SJCRH30 (cell line): Measurements from ENCODE around the gene TTL. TPM values are rescaled to one million over a fixed set of nuclear protein-coding genes. Genes with fewer than 3 reads are reported as not detected.
"Not testable (repeated sequence)": the region's sequence is repeated elsewhere in the genome, so short reads cannot be mapped to it uniquely, and the experiment has no call there.

Experiments
- DNase-seq, 2 experiments: peaks; one replicate each; pipeline ENCODE4 v3.0.0-alpha.2; 2015 to 2020
- H3K27ac ChIP-seq: fragments of 250-450 bp; sonication (Bioruptor Pico); 2 replicates; pipeline ENCODE4 v1.5.1; 2020; ENCODE audit warnings: mild to moderate bottlenecking, moderate library complexity
- H3K27me3 ChIP-seq: fragments of 250-450 bp; sonication (Bioruptor Pico); 2 replicates; pipeline ENCODE4 v1.5.1; 2020; ENCODE audit warnings: mild to moderate bottlenecking, moderate library complexity
- H3K36me3 ChIP-seq: fragments of 250-450 bp; sonication (Bioruptor Pico); 2 replicates; pipeline ENCODE4 v1.5.1; 2020; ENCODE audit warnings: mild to moderate bottlenecking, moderate library complexity
- H3K4me1 ChIP-seq: fragments of 250-450 bp; sonication (Bioruptor Pico); 2 replicates; pipeline ENCODE4 v1.5.1; 2020; ENCODE audit warnings: mild to moderate bottlenecking, moderate library complexity
- H3K4me3 ChIP-seq: fragments of 250-450 bp; sonication (Bioruptor Pico); 2 replicates; pipeline ENCODE4 v1.5.1; 2020; ENCODE audit warnings: mild to moderate bottlenecking, moderate library complexity
- H3K9me3 ChIP-seq: fragments of 250-450 bp; sonication (Bioruptor Pico); replicated peaks from 2 replicates; pipeline ENCODE4 v1.5.1; 2020; ENCODE audit warnings: mild to moderate bottlenecking, moderate library complexity
- total RNA-seq: library from RNA; depleted of rRNA; stranded (reverse); fragments of >200 nt; shearing (Covaris generic); gene quantifications from 2 replicates; pipeline ENCODE4 v1.2.3, GENCODE V29; 2014

Gene TTL
- total RNA-seq, 1 experiment from 2014 or later = 81.6 TPM

DNA sequence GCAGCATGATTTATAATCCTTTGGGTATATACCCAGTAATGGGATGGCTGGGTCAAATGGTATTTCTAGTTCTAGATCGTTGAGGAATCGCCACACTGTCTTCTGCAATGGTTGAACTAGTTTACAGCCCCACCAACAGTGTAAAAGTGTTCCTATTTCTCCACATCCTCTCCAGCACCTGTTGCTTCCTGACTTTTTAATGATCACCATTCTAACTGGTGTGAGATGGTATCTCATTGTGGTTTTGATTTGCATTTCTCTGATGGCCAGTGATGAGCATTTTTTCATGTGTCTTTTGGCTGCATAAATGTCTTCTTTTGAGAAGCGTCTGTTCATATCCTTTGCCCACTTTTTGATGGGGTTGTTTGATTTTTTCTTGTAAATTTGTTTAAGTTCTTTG lies 42.3 kb downstream of the TTL start:
- not testable (repeated sequence) for H3K9me3 ChIP-seq, H3K27ac ChIP-seq, H3K4me1 ChIP-seq, H3K4me3 ChIP-seq, DNase-seq, H3K27me3 ChIP-seq
- H3K36me3 ChIP-seq = peaks cover 28% of the 10 kb centered on the region

DNA sequence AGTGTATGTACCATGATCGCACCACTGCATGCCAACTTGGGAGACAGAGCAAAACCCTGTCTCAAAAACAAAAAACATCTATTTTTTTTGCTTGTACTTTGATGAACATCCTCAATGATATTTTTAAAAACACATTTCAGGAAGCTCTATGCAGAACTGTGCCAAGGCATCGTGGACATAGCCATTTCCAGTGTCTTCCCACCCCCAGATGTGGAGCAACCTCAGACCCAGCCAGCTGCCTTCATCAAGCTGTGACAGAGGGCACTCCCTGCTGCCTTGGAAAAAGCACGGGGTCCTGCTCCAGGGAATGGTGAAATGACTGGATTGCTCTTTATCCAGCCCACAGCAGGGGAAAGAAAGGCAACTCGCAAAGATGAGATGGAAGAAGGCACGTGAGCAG lies 46.6 kb downstream of the TTL start:
- 0 out of 2 replicates have a peak, but pooled peaks cover 4% of the 10 kb centered on the region for H3K9me3 ChIP-seq
- H3K27me3 ChIP-seq = no peaks in the 10 kb centered on the region
- no peak overlapping the region for H3K27ac ChIP-seq
- no peak for DNase-seq
- H3K4me3 ChIP-seq = no peak overlapping the region
- H3K4me1 ChIP-seq = no peaks in the 10 kb centered on the region
- peaks cover 30% of the 10 kb centered on the region for H3K36me3 ChIP-seq

DNA sequence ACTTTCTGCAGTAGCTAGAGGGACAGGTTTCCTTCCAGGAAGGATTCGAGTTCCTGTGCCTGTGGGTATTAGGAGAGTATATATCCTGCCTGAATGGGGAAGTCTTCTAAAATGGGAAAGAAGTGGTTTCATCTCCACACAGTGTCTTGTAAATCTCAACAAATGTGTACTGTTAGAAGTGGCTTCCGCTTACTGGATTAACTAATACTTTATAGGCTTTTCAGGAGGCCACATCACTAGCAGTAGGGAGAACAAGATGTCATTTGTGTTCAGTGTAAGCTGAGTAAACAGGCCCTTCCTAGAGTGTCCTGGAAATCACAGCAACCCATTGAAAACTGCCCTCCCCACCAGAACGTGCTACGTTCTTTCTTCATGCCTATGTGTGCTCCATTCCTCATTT lies 47.8 kb downstream of the TTL start:
- Histone ChIP-seq H3K4me1 (no peaks in the 10 kb centered on the region), H3K4me3 (no peak overlapping the region), H3K9me3 (no peaks in the 10 kb centered on the region), H3K27me3 (no peaks in the 10 kb centered on the region), H3K27ac (no peak overlapping the region), H3K36me3 (peaks cover 26% of the 10 kb centered on the region)
- no peak for DNase-seq

DNA sequence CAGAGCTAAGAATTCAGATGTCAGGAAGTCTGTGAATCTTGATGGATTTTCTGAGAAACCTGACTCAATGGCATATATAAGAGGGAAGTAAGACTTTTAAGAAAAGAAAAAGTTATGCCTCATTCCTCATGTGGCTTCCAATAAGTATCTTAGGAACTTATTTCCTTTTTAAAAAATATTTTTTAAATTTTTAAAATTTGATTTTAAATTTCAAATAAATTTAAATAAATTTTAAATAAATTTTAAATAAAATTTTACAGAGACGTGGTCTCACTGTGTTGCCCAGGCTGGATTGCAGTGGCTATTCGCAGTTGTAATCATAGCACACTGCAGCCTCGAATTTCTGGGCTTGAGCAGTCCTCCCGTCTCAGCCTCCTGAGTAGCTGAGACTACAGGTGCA lies 48.8 kb downstream of the TTL start:
- Histone ChIP-seq H3K4me1 (no peaks in the 10 kb centered on the region), H3K27ac (no peak overlapping the region), H3K27me3 (no peaks in the 10 kb centered on the region), H3K4me3 (no peak overlapping the region), H3K9me3 (no peaks in the 10 kb centered on the region), H3K36me3 (peaks cover 28% of the 10 kb centered on the region)
- DNase-seq = no peak

DNA sequence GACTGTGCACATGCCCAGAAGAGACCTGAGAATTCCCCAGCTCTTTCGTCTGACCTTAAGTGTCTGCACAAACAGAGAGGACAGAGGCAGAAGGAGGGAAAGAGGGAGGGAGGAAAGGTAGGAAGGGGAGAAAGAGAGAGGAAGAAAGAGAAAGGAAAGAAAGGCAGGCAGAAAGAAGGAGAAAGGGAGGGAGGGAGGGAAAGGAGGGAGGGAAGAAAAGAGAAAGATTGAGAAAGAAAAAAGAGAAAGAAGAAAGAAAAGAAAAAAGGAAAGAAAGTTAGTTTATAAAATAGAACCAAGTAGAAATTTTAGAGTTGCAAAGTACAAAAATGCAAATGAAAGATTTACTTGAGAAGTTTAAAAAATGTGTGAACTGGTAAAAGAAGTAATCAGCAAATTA lies 52.9 kb downstream of the TTL start:
- no peak for DNase-seq
- Histone ChIP-seq H3K36me3 (peaks cover 21% of the 10 kb centered on the region), H3K9me3 (no peaks in the 10 kb centered on the region), H3K27ac (no peak overlapping the region), H3K4me3 (no peak overlapping the region), H3K27me3 (no peaks in the 10 kb centered on the region), H3K4me1 (no peaks in the 10 kb centered on the region)

DNA sequence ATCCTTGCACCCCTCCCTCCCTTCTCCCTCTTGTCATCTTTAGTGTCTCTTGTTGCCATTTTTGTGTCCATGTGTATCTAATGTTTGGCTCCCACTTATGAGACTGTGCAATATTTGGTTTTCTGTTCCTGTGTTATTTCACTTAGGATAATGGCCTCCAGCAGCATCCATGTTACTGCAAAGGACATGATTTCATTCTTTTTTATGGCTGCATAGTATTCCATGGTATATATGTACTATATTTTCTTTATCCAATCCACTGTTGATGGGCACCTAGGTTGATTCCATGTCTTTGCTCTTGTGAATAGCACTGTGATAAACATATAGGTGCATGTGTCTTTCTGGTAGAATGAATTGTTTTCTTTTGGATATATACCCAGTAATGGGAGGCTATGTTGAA lies 54.7 kb downstream of the TTL start:
- not testable (repeated sequence) for DNase-seq, H3K27me3 ChIP-seq, H3K4me3 ChIP-seq, H3K4me1 ChIP-seq, H3K36me3 ChIP-seq, H3K27ac ChIP-seq, H3K9me3 ChIP-seq

DNA sequence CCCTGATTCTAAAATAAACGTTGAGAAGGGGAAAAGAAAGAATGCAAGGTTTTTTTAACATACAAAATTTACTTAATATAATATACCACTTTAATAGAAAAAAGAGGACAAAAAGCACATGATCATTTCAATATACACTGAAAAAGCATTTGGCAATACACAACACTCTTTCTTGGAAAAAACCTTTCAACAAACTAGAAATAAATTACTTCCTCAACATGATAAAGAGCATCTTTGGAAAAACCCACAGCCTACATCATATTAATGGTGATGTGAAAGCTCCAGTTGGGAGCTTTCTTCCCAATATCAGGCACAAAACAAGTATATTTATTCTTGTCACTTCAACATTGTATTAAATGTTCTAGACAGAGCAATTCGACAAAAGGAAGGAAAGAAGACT lies 57.4 kb downstream of the TTL start:
- no peaks in the 10 kb centered on the region for H3K27me3 ChIP-seq
- H3K4me3 ChIP-seq = no peak overlapping the region
- no peak for DNase-seq
- H3K4me1 ChIP-seq = no peaks in the 10 kb centered on the region
- 0 out of 2 replicates have a peak, but pooled peaks cover 2% of the 10 kb centered on the region for H3K36me3 ChIP-seq
- H3K27ac ChIP-seq = no peak overlapping the region
- no peaks in the 10 kb centered on the region for H3K9me3 ChIP-seq

DNA sequence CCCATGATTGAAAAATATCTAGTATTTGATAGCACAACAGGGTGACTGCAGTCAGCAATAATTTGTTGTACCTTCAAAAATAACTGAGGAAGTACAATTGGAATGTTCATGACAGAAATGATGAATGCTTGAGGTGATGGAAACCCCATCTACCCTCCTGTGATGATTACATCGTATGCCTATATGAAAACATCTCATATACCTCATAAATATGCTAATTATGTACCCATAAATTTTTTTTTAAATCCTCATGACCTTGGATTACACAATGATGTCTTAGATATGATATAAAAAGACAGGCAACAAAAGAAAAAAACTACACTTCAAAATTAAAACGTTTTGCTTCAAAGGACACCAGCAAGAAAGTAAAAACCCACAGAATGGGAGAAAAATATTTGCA lies 59.0 kb downstream of the TTL start:
- Histone ChIP-seq H3K27ac (no peak overlapping the region), H3K9me3 (no peaks in the 10 kb centered on the region), H3K4me3 (no peak overlapping the region), H3K36me3 (peaks cover 2% of the 10 kb centered on the region; the same call in 1 of the 2 replicates), H3K4me1 (no peaks in the 10 kb centered on the region), H3K27me3 (no peaks in the 10 kb centered on the region)
- no peak for DNase-seq

DNA sequence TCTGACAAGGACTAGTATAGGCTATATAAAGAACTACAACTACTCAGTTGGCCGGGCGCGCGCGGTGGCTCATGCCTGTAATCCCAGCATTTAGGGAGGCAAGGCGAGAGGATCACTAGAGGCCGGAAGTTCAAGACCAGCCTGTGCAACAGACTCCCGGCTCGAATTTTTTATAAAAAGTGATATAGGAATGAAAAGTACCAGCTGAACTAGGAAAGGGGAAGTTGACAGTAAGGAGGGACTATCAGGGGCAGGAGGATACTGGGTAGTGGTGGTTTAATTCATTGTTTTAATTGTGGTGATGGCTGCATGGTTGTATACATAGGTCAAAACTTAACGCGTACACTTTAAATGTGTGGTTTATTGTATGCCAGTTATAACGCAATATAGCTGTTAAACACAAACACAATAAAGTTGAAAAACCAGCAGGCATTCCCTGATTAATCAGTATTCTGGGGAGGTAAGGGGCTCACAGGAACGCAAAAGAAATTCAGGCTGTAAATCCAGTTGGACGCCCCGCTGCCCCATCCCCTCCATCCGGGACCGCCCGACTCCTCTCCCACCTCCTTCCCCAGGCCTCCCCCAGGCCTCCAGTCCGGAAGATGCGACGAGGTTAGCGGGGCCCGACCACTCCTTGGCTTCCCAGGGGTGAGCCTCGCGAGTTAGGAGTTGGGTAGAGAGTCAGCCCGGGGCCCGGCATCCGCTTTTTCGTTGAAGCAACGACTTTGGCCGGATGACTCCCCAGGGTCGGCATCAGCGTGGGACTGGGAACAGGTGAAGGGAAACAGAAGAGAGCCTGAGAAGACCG lies 59.6 kb downstream of the TTL start:
- Histone ChIP-seq H3K27ac (peak overlapping the region; percentile 82), H3K4me3 (peak overlapping the region; percentile 85), H3K9me3 (no peaks in the 10 kb centered on the region), H3K36me3 (peaks cover 5% of the 10 kb centered on the region; the same call in 1 of the 2 replicates), H3K27me3 (no peaks in the 10 kb centered on the region), H3K4me1 (no peaks in the 10 kb centered on the region)
- DNase-seq = peak; percentile 78 to 85

DNA sequence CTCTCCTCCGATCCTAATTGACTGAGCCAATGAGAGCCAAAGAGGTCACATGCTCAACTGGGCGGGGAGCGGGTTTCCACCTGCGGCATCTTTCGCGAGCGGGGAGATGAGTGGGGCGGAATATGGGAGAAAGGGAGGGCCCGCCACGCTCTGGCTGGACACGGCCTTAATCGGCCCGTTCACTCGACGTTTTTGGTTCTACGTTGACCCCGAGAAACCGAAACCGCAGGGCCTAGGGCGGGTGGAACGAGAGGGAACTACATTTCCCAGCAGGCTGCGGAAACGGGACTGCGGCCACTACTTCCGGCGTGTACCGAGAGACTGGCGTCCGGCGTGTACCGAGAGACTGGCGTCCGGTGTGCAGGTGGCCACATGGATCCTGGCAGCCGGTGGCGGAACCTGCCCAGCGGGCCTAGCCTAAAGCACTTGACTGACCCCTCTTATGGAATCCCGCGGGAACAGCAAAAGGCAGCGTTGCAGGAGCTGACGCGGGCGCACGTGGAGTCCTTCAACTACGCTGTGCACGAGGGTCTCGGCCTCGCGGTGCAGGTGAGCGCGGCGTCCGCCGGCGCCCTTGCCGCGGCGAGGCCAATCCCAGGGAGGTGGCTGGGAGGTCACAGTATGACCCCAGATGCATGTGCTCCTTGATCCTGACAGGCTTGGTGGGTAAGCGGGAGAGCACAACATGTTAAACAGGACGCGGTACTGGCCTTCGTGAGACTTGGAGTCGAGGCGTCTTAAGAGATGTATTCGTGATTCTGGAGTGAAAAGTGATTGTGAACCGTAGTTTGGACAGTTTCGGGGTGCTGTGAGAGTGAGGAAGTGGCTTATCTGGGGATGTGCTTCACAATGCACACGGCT lies 60.4 kb downstream of the TTL start, which contains the start of gene POLR1B:
TSS of gene POLR1B (plus strand) at position 343 of the 861 bp plus-strand sequence. CDS start at position 373, 30 bp downstream.
- no peaks in the 10 kb centered on the region for H3K27me3 ChIP-seq
- peaks cover 7% of the 10 kb centered on the region for H3K36me3 ChIP-seq
- no peaks in the 10 kb centered on the region for H3K4me1 ChIP-seq
- H3K9me3 ChIP-seq = no peaks in the 10 kb centered on the region
- peak; percentile 81 to 84 for DNase-seq
- H3K27ac ChIP-seq = peak within 1 kb of the TSS; percentile 82
- peak within 1 kb of the TSS; percentile 85 for H3K4me3 ChIP-seq

DNA sequence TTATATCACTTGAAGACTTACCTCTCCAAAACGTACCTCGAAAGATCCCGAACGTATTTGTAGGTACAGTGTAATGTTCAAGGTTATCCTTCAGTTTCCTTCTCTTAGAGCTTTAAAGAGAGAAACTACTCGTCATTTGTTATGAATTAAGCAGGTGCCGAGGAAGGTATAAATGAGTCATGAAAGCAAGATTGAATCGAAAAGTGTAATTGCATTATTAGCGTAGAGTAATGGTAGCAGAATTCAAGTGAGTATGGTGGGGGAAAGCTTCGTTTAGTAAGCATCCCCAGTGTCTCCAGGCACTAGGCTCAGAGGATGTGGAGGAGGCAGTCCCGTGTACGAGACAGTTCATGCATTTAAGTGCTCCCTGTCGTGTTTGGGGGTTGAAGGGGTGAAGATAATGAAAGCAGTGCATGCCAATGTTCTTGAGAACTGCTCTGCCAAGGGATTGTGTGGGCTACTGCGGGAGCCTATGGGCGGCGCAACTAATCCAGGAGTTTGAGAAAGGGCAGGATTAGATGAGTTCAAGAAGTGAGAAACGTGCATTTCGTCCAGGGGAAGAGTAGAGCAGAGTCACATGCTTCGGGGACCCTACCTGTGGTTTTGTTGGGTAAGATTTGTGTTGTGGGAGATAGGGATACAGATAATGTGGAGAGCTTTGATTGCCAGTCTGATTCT lies 61.2 kb downstream of the TTL start:
- Histone ChIP-seq H3K4me1 (no peaks in the 10 kb centered on the region), H3K36me3 (peaks cover 13% of the 10 kb centered on the region), H3K27ac (no peak overlapping the region), H3K9me3 (no peaks in the 10 kb centered on the region), H3K4me3 (peak overlapping the region; percentile 85), H3K27me3 (no peaks in the 10 kb centered on the region)
- peak in 1 of 2 experiments; percentile 13 for DNase-seq

DNA sequence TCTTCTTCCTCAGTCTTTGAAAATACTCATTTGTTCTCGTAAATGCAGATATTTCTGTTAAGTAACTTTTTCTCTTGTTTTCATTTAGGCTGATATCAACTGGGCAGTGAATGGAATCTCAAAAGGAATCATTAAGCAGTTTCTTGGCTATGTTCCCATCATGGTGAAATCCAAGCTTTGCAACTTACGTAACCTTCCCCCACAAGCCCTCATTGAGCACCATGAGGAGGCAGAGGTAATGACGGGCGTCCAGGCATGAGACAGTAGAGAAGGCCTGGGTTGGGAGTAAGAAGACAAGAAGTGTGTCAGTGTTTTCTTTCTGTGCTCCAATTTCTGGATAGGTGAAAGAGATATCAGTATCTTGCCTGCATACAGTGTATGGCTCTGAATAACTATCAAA lies 65.4 kb downstream of the TTL start:
- Histone ChIP-seq H3K27ac (no peak overlapping the region), H3K27me3 (no peaks in the 10 kb centered on the region), H3K36me3 (peaks cover 32% of the 10 kb centered on the region), H3K9me3 (no peaks in the 10 kb centered on the region), H3K4me1 (no peaks in the 10 kb centered on the region), H3K4me3 (no peak overlapping the region)
- no peak for DNase-seq

DNA sequence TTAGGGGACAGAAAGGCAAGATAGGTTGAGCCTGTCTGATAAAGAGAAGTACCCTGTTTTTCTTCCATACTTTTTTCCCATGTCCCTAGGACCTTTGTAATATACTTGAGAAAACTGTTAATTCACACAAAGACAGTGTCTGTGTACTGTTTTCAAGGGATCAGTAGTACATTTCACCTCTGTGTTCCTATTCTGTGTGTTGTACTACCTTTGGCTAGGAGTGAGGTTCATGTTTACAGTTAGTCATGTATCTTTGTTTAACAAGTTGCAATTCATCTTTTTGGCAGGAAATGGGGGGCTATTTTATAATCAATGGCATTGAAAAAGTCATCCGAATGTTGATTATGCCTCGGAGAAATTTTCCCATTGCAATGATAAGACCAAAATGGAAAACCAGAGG lies 67.0 kb downstream of the TTL start:
- Histone ChIP-seq H3K36me3 (peaks cover 45% of the 10 kb centered on the region), H3K4me1 (no peaks in the 10 kb centered on the region)

DNA sequence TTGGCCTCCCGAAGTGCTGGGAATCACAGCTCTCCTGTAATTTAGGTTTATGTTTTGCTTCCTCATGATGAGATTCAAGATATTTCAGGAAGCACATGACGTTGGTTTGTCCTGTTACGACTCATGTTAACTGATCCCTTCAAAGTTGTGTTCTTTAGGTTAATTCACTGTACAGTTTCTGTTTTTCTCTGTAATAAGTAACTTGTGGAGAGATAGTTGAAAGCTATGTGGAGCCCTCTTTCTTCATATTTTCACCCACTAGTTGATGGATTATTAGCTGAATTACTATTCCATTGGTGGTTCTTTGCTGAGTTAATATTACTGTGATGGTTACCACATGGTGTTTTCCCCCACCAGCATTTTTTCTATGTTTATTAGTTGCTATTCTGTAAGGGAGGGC lies 84.1 kb downstream of the TTL start:
- no peaks in the 10 kb centered on the region for H3K4me1 ChIP-seq
- no peak for DNase-seq
- no peaks in the 10 kb centered on the region for H3K9me3 ChIP-seq
- no peak overlapping the region for H3K4me3 ChIP-seq
- H3K27me3 ChIP-seq = no peaks in the 10 kb centered on the region
- H3K36me3 ChIP-seq = peaks cover 74% of the 10 kb centered on the region
- H3K27ac ChIP-seq = no peak overlapping the region

More for the DNA sequence above, 67.0 kb downstream of the TTL start:
- H3K9me3 ChIP-seq = no peaks in the 10 kb centered on the region
- no peaks in the 10 kb centered on the region for H3K27me3 ChIP-seq
- DNase-seq = no peak
- H3K27ac ChIP-seq = no peak overlapping the region
- no peak overlapping the region for H3K4me3 ChIP-seq

DNA sequence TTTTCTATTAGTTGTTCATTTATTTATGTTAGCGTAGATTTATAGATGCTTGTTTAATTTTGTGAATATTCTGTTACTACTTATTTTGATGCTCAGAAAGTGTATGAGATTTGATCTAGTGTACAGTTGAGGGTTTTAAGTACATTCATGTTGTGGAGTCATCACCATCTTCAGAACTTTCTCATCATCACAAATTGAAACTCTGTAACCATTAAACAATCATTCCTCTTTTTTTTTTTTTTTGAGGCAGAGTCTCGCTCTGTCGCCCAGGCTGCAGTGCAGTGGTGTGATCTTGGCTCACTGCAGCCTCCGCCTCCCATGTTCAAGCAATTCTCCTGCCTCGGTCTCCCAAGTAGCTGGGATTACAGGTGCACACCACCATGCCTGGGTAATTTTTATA lies 84.6 kb downstream of the TTL start:
- H3K4me1 ChIP-seq = not testable (repeated sequence)

More for the DNA sequence above, 84.6 kb downstream of the TTL start:
- not testable (repeated sequence) for H3K4me3 ChIP-seq, H3K9me3 ChIP-seq, H3K27me3 ChIP-seq, H3K27ac ChIP-seq, DNase-seq
- H3K36me3 ChIP-seq = peaks cover 72% of the 10 kb centered on the region
